H9 (cell line): ENCODE measurements around the gene LRRC15. TPM values are rescaled to one million over a fixed set of nuclear protein-coding genes. Genes with fewer than 3 reads are reported as not detected.
A peak's percentile ranks its signal among the peaks of the same experiment; 100 is the strongest.

ENCODE experiments used
- DNase-seq: peaks from one replicate; pipeline ENCODE4 v3.0.0-alpha.2; 2017
- H2AFZ ChIP-seq: one replicate; pipeline ENCODE4 v1.6.1; 2013; ENCODE audit warnings: mild to moderate bottlenecking, low read length, control low read depth, moderate library complexity
- H2AK5ac ChIP-seq: 2 replicates; pipeline ENCODE4 v1.6.1; 2013; ENCODE audit warnings: low read length, control low read depth, mixed read lengths; ENCODE audit not compliant: insufficient read length
- H2BK120ac ChIP-seq: one replicate; pipeline ENCODE4 v1.6.1; 2013; ENCODE audit warnings: low read depth, mild to moderate bottlenecking, low read length, control low read depth, inconsistent platforms; ENCODE audit not compliant: poor library complexity, severe bottlenecking
- H2BK12ac ChIP-seq: 2 replicates; pipeline ENCODE4 v1.6.1; 2013; ENCODE audit warnings: low read length, control low read depth, mixed read lengths, low read depth; ENCODE audit not compliant: insufficient read length
- H2BK15ac ChIP-seq: 2 replicates; pipeline ENCODE4 v1.6.1; 2013; ENCODE audit warnings: low read depth, low read length, control low read depth
- H2BK20ac ChIP-seq: one replicate; pipeline ENCODE4 v1.6.1; 2013; ENCODE audit warnings: low read depth, mild to moderate bottlenecking, low read length, control low read depth, inconsistent platforms; ENCODE audit not compliant: poor library complexity, severe bottlenecking
- H2BK5ac ChIP-seq: 2 replicates; pipeline ENCODE4 v1.6.1; 2013; ENCODE audit warnings: low read length, control low read depth, mixed read lengths; ENCODE audit not compliant: insufficient read length
- H3K14ac ChIP-seq: 2 replicates; pipeline ENCODE4 v1.6.1; 2013; ENCODE audit warnings: low read length, control low read depth; ENCODE audit not compliant: insufficient read depth
- H3K18ac ChIP-seq: 2 replicates; pipeline ENCODE4 v1.6.1; 2013; ENCODE audit warnings: low read depth, mild to moderate bottlenecking, mixed read lengths, low read length, control low read depth; ENCODE audit not compliant: insufficient read length
- H3K23ac ChIP-seq: 2 replicates; pipeline ENCODE4 v1.6.1; 2013; ENCODE audit warnings: low read length, control low read depth, mixed read lengths, low read depth; ENCODE audit not compliant: insufficient read length
- H3K23me2 ChIP-seq: 2 replicates; pipeline ENCODE4 v1.6.1; 2013; ENCODE audit warnings: low read depth, mild to moderate bottlenecking, mixed read lengths, low read length, control low read depth; ENCODE audit not compliant: insufficient read length, poor library complexity, severe bottlenecking
- H3K27ac ChIP-seq: 2 replicates; pipeline ENCODE4 v1.5.1; 2013; ENCODE audit warnings: low read length, control low read depth, mixed read lengths, low read depth; ENCODE audit not compliant: insufficient read length
- H3K27me3 ChIP-seq: 2 replicates; pipeline ENCODE4 v1.6.1; 2013; ENCODE audit warnings: low read length, control low read depth, inconsistent platforms; ENCODE audit not compliant: insufficient read depth
- H3K4ac ChIP-seq: 2 replicates; pipeline ENCODE4 v1.6.1; 2013; ENCODE audit warnings: low read depth, mild to moderate bottlenecking, control low read depth, inconsistent platforms, low read length, moderate library complexity
- H3K4me1 ChIP-seq: 2 replicates; pipeline ENCODE4 v1.6.1; 2013; ENCODE audit warnings: low read length, control low read depth, inconsistent platforms; ENCODE audit not compliant: insufficient read depth
- H3K4me2 ChIP-seq: 2 replicates; pipeline ENCODE4 v1.6.1; 2013; ENCODE audit warnings: low read length, control low read depth, mixed read lengths; ENCODE audit not compliant: insufficient read length, insufficient read depth
- H3K56ac ChIP-seq: 2 replicates; pipeline ENCODE4 v1.6.1; 2013; ENCODE audit warnings: low read depth, mild to moderate bottlenecking, mixed read lengths, low read length, control low read depth; ENCODE audit not compliant: insufficient read length
- H3K79me1 ChIP-seq: 2 replicates; pipeline ENCODE4 v1.6.1; 2013; ENCODE audit warnings: low read depth, mild to moderate bottlenecking, moderate library complexity, low read length, control low read depth, inconsistent platforms; ENCODE audit not compliant: insufficient read depth, poor library complexity, severe bottlenecking
- H3K79me2 ChIP-seq: 2 replicates; pipeline ENCODE4 v1.6.1; 2013; ENCODE audit warnings: low read length, control low read depth, inconsistent platforms; ENCODE audit not compliant: insufficient read depth
- H3K9ac ChIP-seq: 2 replicates; pipeline ENCODE4 v1.6.1; 2013; ENCODE audit warnings: low read length, control low read depth, mixed read lengths; ENCODE audit not compliant: insufficient read length; ENCODE audit errors: extremely low read depth
- H3K9me3 ChIP-seq: one replicate; pipeline ENCODE4 v1.6.1; 2013; ENCODE audit warnings: low read depth, low read length, inconsistent platforms; ENCODE audit not compliant: control insufficient read depth
- H3T11ph ChIP-seq: one replicate; pipeline ENCODE4 v1.6.1; 2013; ENCODE audit warnings: mild to moderate bottlenecking, low read length, control low read depth, inconsistent platforms
- H4K20me1 ChIP-seq: one replicate; pipeline ENCODE4 v1.6.1; 2013; ENCODE audit not compliant: control insufficient read depth, insufficient read length, insufficient read depth
- H4K5ac ChIP-seq: 2 replicates; pipeline ENCODE4 v1.6.1; 2013; ENCODE audit warnings: low read depth, mild to moderate bottlenecking, mixed read lengths, low read length, control low read depth; ENCODE audit not compliant: insufficient read length
- H4K8ac ChIP-seq: replicated peaks from 2 replicates; pipeline ENCODE4 v1.6.1; 2013; ENCODE audit warnings: low read length, control low read depth, mixed read lengths, low read depth; ENCODE audit not compliant: insufficient read length
- H4K91ac ChIP-seq: 2 replicates; pipeline ENCODE4 v1.6.1; 2013; ENCODE audit warnings: low read depth, mild to moderate bottlenecking, moderate library complexity, mixed read lengths, low read length, control low read depth; ENCODE audit not compliant: insufficient read length
- H3K27ac Mint-ChIP-seq, 3 experiments: 2 replicates in 2 of 3; 3 replicates in 1 of 3; pipeline ENCODE4 v1.8.0; 2020 to 2021; ENCODE audit warnings: mixed read lengths in 3 of 3, mild to moderate bottlenecking in 1 of 3, moderate library complexity in 1 of 3
- H3K27me3 Mint-ChIP-seq: 2 replicates; pipeline ENCODE4 v1.8.0; 2021; ENCODE audit warnings: low read depth, mild to moderate bottlenecking, moderate library complexity, mixed read lengths
- H3K36me3 Mint-ChIP-seq, 3 experiments: 2 replicates in 2 of 3; 3 replicates in 1 of 3; pipeline ENCODE4 v1.8.0; 2020 to 2021; ENCODE audit warnings: low read depth in 3 of 3, mixed read lengths in 3 of 3; ENCODE audit not compliant: insufficient read depth in 1 of 3
- H3K4me1 Mint-ChIP-seq, 2 experiments: 2 replicates each; pipeline ENCODE4 v1.8.0; 2020; ENCODE audit warnings: mixed read lengths in 2 of 2
- H3K4me3 Mint-ChIP-seq, 2 experiments: 2 replicates in 1 of 2; 3 replicates in 1 of 2; pipeline ENCODE4 v1.8.0; 2020 to 2021; ENCODE audit warnings: mild to moderate bottlenecking in 2 of 2, mixed read lengths in 2 of 2, moderate library complexity in 1 of 2
- H3K9me3 Mint-ChIP-seq, 2 experiments: 2 replicates in 1 of 2; 3 replicates in 1 of 2; pipeline ENCODE4 v1.8.0; 2020; ENCODE audit warnings: mild to moderate bottlenecking in 2 of 2, mixed read lengths in 2 of 2, moderate library complexity in 1 of 2
- CTCF ChIP-seq: fragments of 200-600 bp; sonication (generic); conservative IDR thresholded peaks from 3 replicates; pipeline ENCODE4 v1.8.0; 2021; ENCODE audit warnings: antibody characterized with exemption, mild to moderate bottlenecking
- WGBS: extraction: QIAGEN DNeasy Blood & Tissue Kit; methylation state at CpG from one replicate; pipeline ENCODE4 v1.1.7; 2013; ENCODE audit warnings: missing lambda C conversion rate, low lambda C conversion rate, mixed read lengths; ENCODE audit not compliant: insufficient read length; ENCODE audit errors: extremely low coverage; 5-methylcytosine and 5-hydroxymethylcytosine counted together
- total RNA-seq: library from RNA; stranded (reverse); gene quantifications from 2 replicates; pipeline ENCODE4 v1.2.1, GENCODE V29; 2021

The LRRC15 gene
- total RNA-seq, 1 experiment from 2014 or later, result 0.07 TPM

- H3K27me3 ChIP-seq, result no peaks in the 10 kb centered on the region; the same call in 1 of the 2 replicates
- no peak overlapping the region for H4K91ac ChIP-seq
- H3K36me3 Mint-ChIP-seq, result no peaks in the 10 kb centered on the region
- H4K5ac ChIP-seq, result no peak overlapping the region
- H3K9ac ChIP-seq, result no peak overlapping the region
- H3T11ph ChIP-seq, result no peak overlapping the region
- no peak overlapping the region for H3K27ac ChIP-seq
- H3K9me3 ChIP-seq, result no peaks in the 10 kb centered on the region
- no peak overlapping the region for H2AFZ ChIP-seq
- H2BK12ac ChIP-seq, result no peak overlapping the region
- no peaks in the 10 kb centered on the region for H3K9me3 Mint-ChIP-seq
- no peak overlapping the region for H3K4me3 Mint-ChIP-seq
- H2AK5ac ChIP-seq, result no peak overlapping the region
- no peaks in the 10 kb centered on the region for H3K79me2 ChIP-seq
- no peaks in the 10 kb centered on the region for H4K20me1 ChIP-seq
- peaks cover 4% of the 10 kb centered on the region for H3K4me1 ChIP-seq
- no CpG with 5 or more reads among the region's 9 CpGs for WGBS
- peaks cover 35% of the 10 kb centered on the region for H3K27me3 Mint-ChIP-seq
- no peak overlapping the region for H2BK5ac ChIP-seq
- no peak overlapping the region for H4K8ac ChIP-seq
- no peak overlapping the region for H3K14ac ChIP-seq
- peak overlapping the region in 1 of 3 experiments; percentile 46; a peak in 1 of 7 replicates for H3K27ac Mint-ChIP-seq
- H3K56ac ChIP-seq, result no peak overlapping the region
- H2BK20ac ChIP-seq, result no peak overlapping the region
- no peaks in the 10 kb centered on the region for H3K23me2 ChIP-seq
- H2BK15ac ChIP-seq, result no peak overlapping the region
- no peak overlapping the region for H3K23ac ChIP-seq
- no peak overlapping the region for H3K4ac ChIP-seq
- peaks cover 26% of the 10 kb centered on the region in 2 experiments for H3K4me1 Mint-ChIP-seq
- DNase-seq, result no peak
- no peak overlapping the region for H3K18ac ChIP-seq
- no peak overlapping the region for H3K4me2 ChIP-seq
- TF ChIP-seq CTCF, result no peak
- H3K79me1 ChIP-seq, result no peaks in the 10 kb centered on the region
- H2BK120ac ChIP-seq, result no peak overlapping the region
Observed at GRCh38 chr3:194342861-194343560, 26.5 kb downstream of the LRRC15 start.
